ENCODE results near the gene HDAC4.

DNA sequence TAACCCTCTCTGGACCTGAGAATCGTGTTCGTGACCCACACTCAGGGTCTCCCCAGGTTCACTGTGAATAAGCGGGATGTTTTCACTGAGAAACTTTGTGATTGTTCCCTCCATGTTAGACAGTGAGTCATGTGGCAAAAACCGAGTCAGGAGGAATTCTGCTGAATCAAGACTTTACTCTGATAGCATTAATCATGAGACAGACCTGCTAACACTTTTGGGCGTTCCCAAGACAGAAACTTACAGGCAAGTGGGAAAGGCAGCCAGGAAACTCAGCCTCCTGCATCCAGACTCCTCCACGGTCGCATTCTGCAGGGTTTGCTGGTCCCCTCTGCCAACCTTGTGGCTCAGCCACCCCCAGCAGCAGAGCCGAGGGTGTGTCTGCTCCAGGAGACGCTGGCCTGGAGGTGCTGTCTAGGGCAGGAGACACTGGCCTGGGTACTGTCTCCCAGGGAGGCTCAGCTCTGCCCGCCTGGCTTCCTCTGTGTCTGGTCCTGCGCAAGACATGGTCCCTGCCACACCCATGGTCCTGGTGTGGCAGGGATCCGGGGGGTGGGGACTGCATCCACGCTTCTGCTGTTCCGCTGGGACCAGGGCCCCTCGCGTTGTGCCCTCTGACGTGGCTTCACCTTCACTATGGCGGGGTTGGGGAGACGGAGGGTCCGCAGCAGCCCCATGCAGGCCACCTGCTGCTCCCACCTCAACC lies 375.6 kb downstream of the HDAC4 start:
- no peak for TF ChIP-seq SRF (IDR thresholded peaks at IDR 0.05; ENCODE audit: low read depth, low read length)
- TF ChIP-seq, protein P1, sequence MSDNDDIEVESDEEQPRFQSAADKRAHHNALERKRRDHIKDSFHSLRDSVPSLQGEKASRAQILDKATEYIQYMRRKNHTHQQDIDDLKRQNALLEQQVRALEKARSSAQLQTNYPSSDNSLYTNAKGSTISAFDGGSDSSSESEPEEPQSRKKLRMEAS (IDR thresholded peaks at IDR 0.05): no peak
- no peak for TF ChIP-seq CTCF (IDR thresholded peaks at IDR 0.05; ENCODE audit: control extremely low read depth in 1 of 3, insufficient read depth in 1 of 3, low read depth in 1 of 3, low read length in 3 of 3)

All from H1 (cell line).